A549 treated with AZD2906 at 1 μM for 4 hours (cell line): Measurements from ENCODE around the gene AGBL1. TPM values are rescaled to one million over a fixed set of nuclear protein-coding genes. Genes with fewer than 3 reads are reported as not detected.

ENCODE experiments used
- total RNA-seq: library from RNA; stranded (reverse); fragments of 200-300 nt; extraction: Qiagen RNA extraction; gene quantifications from 5 replicates; pipeline ENCODE4 v1.2.3, GENCODE V29; 2022

AGBL1 gene
- not detected in 5 replicates for total RNA-seq

GRCh38 chr15:86079508-86080266, at the start of gene AGBL1:
Gene AGBL1, plus strand, starts transcription at chr15:86079871.

